HG03558 (cell line): ENCODE results near the gene KRT2.

Experiments
- ATAC-seq: cut with Tn5 transposase; IDR thresholded peaks from one replicate; pipeline ENCODE4 v1.9.1; 2021; ENCODE audit warnings: moderate number of reproducible peaks; ENCODE audit not compliant: unreplicated experiment; ENCODE audit errors: extremely low read depth

Gene KRT2

GRCh38 chr12:52627395-52628110 lies 24.5 kb downstream of the KRT2 start:
- no peak for ATAC-seq

GRCh38 chr12:52622349-52622748 lies 29.7 kb downstream of the KRT2 start:
- ATAC-seq: no peak

- no peak for ATAC-seq
These were observed 33.1 kb downstream of the KRT2 start for GRCh38 chr12:52618866-52619265.

GRCh38 chr12:52618216-52618615 lies 33.8 kb downstream of the KRT2 start, which contains the start of gene KRT73:
Gene KRT73 (minus strand): TSS chr12:52618559. CDS start chr12:52618524, 35 bp downstream.
- no peak for ATAC-seq

GRCh38 chr12:52617403-52617785 lies 34.6 kb downstream of the KRT2 start:
- ATAC-seq: no peak

GRCh38 chr12:52616680-52617402 lies 35.2 kb downstream of the KRT2 start:
- no peak for ATAC-seq

GRCh38 chr12:52615912-52616311 lies 36.1 kb downstream of the KRT2 start:
- ATAC-seq: no peak

GRCh38 chr12:52615208-52615868 lies 36.7 kb downstream of the KRT2 start:
- ATAC-seq: no peak

- no peak for ATAC-seq
These were observed 37.4 kb downstream of the KRT2 start for GRCh38 chr12:52614381-52615207.

GRCh38 chr12:52613384-52614030 lies 38.5 kb downstream of the KRT2 start:
- ATAC-seq: no peak

- no peak for ATAC-seq
These were observed 39.3 kb downstream of the KRT2 start for GRCh38 chr12:52612431-52613383.

- ATAC-seq: no peak
These were observed 40.9 kb downstream of the KRT2 start for GRCh38 chr12:52611080-52611468.

- ATAC-seq: no peak
These were observed 43.0 kb downstream of the KRT2 start for GRCh38 chr12:52608826-52609630.

GRCh38 chr12:52608161-52608560 lies 43.9 kb downstream of the KRT2 start:
- no peak for ATAC-seq

- no peak for ATAC-seq
These were observed 44.7 kb downstream of the KRT2 start for GRCh38 chr12:52607314-52607713.

GRCh38 chr12:52606581-52607218 lies 45.3 kb downstream of the KRT2 start:
- no peak for ATAC-seq

GRCh38 chr12:52606096-52606495 lies 45.9 kb downstream of the KRT2 start:
- ATAC-seq: no peak

- ATAC-seq: no peak
These were observed 46.5 kb downstream of the KRT2 start for GRCh38 chr12:52605542-52605941.
